Activated naive CD4-positive, alpha-beta T cell (primary cell): ENCODE data around the gene NHLH1.

Source experiments
- DNase-seq, 4 experiments: peaks; one replicate each; lab custom pipeline; 2025; lab: John Stamatoyannopoulos, UW

The NHLH1 gene

DNA sequence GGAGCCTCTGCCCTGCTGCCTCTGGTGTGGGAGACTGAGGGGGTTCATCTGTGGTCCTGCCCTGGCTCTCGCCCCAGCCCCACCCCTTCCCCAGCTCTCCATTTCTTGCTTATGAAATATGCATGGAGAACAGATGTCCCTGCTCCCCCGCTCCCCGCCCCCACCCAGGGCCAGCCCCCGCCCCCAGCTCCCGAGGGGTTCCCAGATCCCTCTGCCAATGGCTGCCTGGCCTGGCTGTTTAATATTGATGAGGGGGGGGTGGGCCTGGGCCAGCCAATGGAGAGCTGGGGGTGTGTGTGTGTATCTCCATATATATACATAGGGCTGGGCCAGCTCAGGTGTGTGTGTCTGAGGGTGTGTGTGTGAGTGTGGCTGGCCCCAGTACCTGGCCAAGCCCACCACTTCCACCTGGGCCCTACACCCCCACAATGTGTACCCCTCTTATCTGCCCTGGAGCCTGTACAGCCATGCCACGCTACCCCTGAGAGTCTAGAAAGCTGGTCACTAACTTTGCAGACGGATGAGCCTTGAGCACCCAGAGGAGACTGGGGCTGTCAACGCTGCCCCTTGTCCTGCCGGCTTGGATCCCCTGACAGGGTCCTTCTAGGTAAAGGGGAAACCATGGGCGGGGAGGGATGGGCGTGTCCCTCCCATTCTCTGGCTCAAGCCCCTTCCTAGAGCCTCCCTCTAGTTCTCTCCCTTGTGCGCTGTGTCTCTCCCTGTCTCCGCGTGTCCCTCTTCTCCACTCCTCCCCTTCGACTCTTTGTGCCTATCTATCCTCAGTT is at the start of gene NHLH1:
TSS of gene NHLH1 (plus strand) at position 341 of the 785 bp plus-strand sequence. CDS start 3,661 bp downstream, outside the sequence.
- no peak for DNase-seq

- no peak for DNase-seq
These were observed 44.0 kb upstream of the NHLH1 start for GRCh38 chr1:160322831-160323230.

- no peak for DNase-seq
These were observed 41.6 kb upstream of the NHLH1 start for GRCh38 chr1:160325252-160325651.

GRCh38 chr1:160326418-160326817 is 40.5 kb upstream of the NHLH1 start:
- no peak for DNase-seq

- DNase-seq: no peak
These were observed 38.7 kb upstream of the NHLH1 start for GRCh38 chr1:160328184-160328583.

DNA sequence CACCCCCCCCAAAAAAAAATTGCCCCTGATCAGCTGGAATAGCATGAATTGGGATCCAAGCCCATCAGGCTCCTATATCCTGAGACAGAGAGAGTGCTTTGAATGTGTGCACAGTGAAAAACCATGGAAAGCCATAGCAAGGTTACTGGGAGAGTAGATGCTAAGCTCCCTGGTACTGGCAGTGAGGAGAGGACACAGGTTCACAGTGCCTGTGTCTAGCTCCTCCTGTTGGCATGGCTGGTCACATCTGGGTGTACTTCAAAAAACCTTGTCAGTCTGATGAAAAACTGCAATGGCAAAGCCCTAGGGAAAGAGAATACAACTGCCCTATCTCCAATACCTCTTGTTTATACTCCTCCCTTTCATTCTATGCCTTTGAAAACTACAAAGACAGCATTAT is 36.8 kb upstream of the NHLH1 start:
- DNase-seq: no peak

DNA sequence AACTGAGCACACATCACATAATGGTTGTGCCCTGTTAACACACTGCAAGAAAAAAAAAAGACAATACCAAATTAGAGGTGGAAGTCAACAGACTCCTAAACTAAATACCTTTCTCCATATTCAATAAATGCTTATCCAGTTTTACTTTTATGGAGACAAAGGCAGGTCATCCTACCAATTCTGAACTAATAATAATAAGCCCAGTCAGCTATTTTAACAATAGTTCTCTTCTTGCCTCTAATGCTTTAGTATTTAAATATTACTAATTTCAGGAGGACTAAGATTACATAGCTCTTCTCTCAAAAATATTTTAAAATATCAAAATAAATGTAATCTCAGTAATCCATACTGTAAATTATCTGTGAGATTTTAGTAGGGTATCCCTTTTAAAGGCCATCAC is 34.4 kb upstream of the NHLH1 start:
- DNase-seq: no peak

DNA sequence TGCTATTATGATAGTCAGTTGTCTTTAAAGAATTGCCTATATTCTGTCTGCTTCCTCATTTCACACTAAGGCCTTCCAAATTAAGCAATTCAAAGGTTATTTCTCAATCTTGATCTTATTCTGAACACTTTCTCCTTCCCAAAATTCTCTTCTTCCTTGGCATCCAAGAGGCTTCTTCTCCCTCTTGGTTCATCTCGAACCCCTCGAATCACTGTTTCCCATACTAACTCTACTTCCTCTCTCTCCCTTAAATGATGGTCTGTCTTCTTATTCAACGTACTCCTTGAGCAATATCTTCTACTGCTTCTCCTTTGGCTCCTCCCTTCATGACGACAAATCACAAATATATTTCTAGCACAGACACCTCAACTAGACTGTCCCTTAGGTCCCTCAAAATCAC is 28.3 kb upstream of the NHLH1 start:
- no peak for DNase-seq

DNA sequence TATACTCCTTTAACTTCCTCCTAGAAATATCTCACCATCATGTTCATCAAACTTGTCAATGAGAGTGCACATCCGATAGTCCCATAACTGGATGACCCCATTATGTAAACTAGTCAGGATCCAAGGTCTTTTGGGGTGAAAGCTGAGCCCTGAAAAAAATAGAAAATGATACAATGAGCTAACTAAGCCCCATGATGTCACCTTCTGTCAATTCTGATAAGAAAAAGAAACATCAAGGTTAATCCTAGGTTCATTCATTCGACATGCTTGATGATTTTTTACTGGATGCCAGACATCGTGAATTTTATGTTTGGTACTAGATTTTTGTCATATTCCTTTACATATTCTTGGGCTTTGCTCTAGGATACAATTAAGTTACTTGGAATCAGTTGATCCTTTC is 26.7 kb upstream of the NHLH1 start:
- DNase-seq: no peak

- no peak for DNase-seq
These were observed 26.0 kb upstream of the NHLH1 start for GRCh38 chr1:160340866-160341265.

DNA sequence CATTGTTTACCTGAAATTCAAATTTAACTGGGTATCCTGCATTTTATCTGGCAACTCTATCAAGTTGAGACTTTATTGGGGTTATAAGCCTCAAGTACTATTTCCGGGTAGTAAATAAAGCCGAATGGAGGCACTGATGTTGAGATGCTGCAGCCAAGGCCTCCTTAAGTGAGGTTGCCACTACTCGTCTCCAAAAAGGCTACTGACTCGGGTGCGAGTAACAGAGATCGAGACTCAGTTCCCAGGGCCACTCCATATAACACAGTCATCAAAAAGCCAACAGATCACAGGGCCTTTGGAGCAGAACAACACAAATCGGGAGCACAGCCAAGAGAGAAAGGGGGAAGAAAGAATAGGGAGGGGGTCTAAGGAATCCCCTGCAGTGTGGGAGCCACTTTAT is 24.3 kb upstream of the NHLH1 start:
- DNase-seq: no peak

- peak; percentile 69 to 81 (median 76) for DNase-seq
These were observed 23.7 kb upstream of the NHLH1 start, which contains the start of the genes COPA and NCSTN for GRCh38 chr1:160342953-160343869. Gene COPA (minus strand): TSS chr1:160343250. CDS start chr1:160343170, 80 bp downstream. Gene NCSTN (plus strand): TSS chr1:160343383. CDS start chr1:160343397, 14 bp downstream.

DNA sequence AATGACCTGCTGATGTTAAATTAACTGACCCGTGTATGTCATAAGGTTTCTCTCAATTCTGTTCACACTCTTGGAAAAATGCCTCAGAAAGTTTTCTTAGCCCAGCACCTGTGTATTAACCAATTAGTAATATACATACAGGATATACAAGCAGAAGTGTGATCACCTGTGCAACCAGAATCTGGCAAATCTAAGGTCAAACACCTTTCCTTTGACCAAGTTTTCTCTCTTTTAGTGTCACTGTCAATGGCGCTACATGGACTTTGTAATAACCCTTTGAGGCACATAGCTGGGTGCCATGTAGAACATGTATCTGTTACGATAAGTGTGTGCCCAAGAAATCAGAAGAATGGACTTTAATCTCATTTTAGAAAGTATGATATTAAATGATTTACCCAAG is 22.6 kb upstream of the NHLH1 start:
- no peak for DNase-seq

DNA sequence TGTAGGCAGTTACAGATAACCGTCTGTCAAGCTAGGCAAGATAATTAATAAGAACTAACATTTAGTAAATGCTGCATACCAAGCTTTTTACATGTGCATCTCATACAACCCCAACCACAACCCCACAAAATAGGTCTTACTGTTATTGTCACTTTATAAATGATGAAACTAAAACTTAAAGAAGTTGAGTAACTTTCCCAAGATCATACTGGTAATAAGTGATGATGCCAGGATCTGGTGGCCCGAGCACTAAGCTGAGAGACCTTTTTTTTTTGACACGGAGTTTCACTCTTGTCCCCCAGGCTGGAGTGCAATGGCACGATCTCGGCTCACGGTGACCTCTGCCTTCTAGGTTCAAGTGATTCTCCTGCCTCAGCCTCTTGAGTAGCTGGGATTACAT is 21.9 kb upstream of the NHLH1 start:
- DNase-seq: no peak

- DNase-seq: no peak
These were observed 20.4 kb upstream of the NHLH1 start for GRCh38 chr1:160346463-160346862.

DNA sequence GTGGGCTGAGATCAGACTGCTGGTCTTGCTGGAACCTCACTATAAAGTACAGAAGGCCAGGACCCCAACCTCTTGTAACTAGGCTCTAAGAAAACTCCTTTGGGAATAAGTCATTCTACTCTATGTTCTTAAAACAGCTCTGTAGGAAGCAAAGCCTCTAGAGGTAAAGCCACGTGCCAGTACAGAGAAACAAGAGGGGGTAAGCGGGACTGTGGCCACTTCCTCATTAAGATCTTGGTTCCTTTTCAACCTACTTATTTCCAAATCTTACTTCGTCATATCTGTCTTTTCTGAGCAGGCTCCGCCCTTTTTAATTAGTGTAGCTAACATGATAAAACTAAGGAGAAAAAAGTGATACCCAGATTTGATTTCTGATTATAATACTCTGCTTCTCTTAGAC is 19.9 kb upstream of the NHLH1 start:
- DNase-seq: no peak

GRCh38 chr1:160351629-160352028 is 15.2 kb upstream of the NHLH1 start:
- DNase-seq: no peak

GRCh38 chr1:160352555-160352954 is 14.3 kb upstream of the NHLH1 start:
- no peak for DNase-seq

GRCh38 chr1:160353223-160353622 is 13.6 kb upstream of the NHLH1 start:
- no peak for DNase-seq

GRCh38 chr1:160354388-160354985 is 12.4 kb upstream of the NHLH1 start:
- DNase-seq: no peak

- no peak for DNase-seq
These were observed 9.4 kb upstream of the NHLH1 start for GRCh38 chr1:160357286-160358002.

DNA sequence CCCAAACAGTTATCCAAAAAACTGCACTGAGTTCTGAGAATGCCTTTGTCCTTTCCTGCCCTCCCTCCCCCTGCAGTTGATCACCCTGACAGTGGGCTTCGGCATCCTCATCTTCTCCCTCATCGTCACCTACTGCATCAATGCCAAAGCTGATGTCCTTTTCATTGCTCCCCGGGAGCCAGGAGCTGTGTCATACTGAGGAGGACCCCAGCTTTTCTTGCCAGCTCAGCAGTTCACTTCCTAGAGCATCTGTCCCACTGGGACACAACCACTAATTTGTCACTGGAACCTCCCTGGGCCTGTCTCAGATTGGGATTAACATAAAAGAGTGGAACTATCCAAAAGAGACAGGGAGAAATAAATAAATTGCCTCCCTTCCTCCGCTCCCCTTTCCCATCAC is 8.8 kb upstream of the NHLH1 start:
- no peak for DNase-seq
